OCI-LY7 (cell line): ENCODE data around the gene PLA2G4C.

ENCODE experiments used
- CTCF ChIP-seq: fragments of 200-600 bp; sonication (generic); conservative IDR thresholded peaks from 2 replicates; pipeline ENCODE4 v1.5.1; 2014; ENCODE audit warnings: mild to moderate bottlenecking, antibody characterized with exemption, low read length, moderate library complexity, mixed read lengths
- EZH2phosphoT487 ChIP-seq: fragments of 200-600 bp; sonication (generic); IDR thresholded peaks from 2 replicates; pipeline ENCODE4 v1.6.1; 2018; ENCODE audit warnings: low read depth, borderline replicate concordance, mild to moderate bottlenecking, mixed run types, antibody characterized with exemption, low read length, moderate library complexity, mixed read lengths

- TF ChIP-seq EZH2phosphoT487 (no peak), CTCF (no peak)
These were observed 68.6 kb downstream of the PLA2G4C start for GRCh38 chr19:48041877-48042580.
